ENCODE data around the gene TAOK2.

DNA sequence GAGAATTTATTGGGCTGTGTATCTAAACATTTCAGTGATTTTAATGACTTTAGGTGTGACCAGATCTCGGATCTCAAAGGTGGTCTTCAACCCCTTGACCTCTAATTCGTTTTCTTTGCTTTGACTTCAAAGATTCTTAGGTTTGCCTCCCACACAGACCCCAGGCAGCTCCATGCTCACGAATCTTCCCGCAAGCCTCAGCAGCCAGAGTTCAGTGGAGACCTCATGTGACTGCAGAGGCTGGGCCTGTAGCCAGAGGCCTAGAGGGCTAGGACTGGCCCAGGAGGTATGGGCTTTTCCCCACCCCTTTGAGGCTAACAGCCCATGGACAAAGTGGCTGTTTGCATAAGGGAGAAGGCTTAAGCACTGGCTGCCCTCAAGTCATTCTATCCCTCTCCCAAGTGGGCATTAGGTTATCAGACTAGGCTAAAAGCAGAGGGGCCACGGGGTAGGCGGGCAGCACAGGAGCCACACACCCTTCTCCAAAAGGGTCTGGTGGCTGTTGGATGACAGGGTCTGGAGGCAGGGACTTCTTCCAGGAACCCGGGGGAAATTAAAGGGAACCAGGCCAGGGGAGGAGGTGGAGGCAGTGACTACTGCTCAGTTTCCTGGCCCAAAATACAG is 18.8 kb downstream of the TAOK2 start:
- TF ChIP-seq POLR2AphosphoS5 (IDR thresholded peaks at IDR 0.05), result no peak
- TF ChIP-seq, protein P1, sequence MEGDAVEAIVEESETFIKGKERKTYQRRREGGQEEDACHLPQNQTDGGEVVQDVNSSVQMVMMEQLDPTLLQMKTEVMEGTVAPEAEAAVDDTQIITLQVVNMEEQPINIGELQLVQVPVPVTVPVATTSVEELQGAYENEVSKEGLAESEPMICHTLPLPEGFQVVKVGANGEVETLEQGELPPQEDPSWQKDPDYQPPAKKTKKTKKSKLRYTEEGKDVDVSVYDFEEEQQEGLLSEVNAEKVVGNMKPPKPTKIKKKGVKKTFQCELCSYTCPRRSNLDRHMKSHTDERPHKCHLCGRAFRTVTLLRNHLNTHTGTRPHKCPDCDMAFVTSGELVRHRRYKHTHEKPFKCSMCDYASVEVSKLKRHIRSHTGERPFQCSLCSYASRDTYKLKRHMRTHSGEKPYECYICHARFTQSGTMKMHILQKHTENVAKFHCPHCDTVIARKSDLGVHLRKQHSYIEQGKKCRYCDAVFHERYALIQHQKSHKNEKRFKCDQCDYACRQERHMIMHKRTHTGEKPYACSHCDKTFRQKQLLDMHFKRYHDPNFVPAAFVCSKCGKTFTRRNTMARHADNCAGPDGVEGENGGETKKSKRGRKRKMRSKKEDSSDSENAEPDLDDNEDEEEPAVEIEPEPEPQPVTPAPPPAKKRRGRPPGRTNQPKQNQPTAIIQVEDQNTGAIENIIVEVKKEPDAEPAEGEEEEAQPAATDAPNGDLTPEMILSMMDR (IDR thresholded peaks at IDR 0.05), result no peak

Data from gastroesophageal sphincter (tissue), 3 donors.